Measurements from ENCODE around the gene GNG2. TPM values are rescaled to one million over a fixed set of nuclear protein-coding genes. Genes with fewer than 3 reads are reported as not detected.

The GNG2 gene
- total and polyA plus RNA-seq, 2 donors from 2014 or later: 4.0 to 35.6 TPM

GRCh38 chr14:52000019-52000582 lies 139.7 kb downstream of the GNG2 start:
- no peak for TF ChIP-seq CTCF (IDR thresholded peaks at IDR 0.05; ENCODE audit: borderline replicate concordance, extremely low read depth, insufficient read depth)
- no peak overlapping the region for H3K4me3 ChIP-seq (ENCODE audit: low read length in 3 of 3)
- H3K27ac ChIP-seq (ENCODE audit: low read depth in 2 of 2, low read length in 2 of 2): no peak overlapping the region
- no peaks in the 10 kb centered on the region for H3K4me1 ChIP-seq (ENCODE audit: control insufficient read depth in 2 of 3, insufficient read depth in 2 of 3, low read depth in 1 of 3, low read length in 3 of 3)
- no peak for FAIRE-seq
- intact Hi-C loops (cut with DNase I): no loop called here
- H3K9me3 ChIP-seq (ENCODE audit: control insufficient read depth in 2 of 3, insufficient read depth in 1 of 3, low read length in 3 of 3): no peaks in the 10 kb centered on the region
- DNase-seq: no peak
- H3K36me3 ChIP-seq (ENCODE audit: control insufficient read depth in 2 of 3, insufficient read depth in 3 of 3, low read length in 3 of 3): peaks cover 7 to 36% (median 23%) of the 10 kb centered on the region in 3 donors
- H3K27me3 ChIP-seq (ENCODE audit: control insufficient read depth, insufficient read depth, low read length): no peaks in the 10 kb centered on the region
- H3K9ac ChIP-seq (ENCODE audit: low read length in 3 of 3): no peak overlapping the region

GRCh38 chr14:52000696-52001095 lies 140.3 kb downstream of the GNG2 start:
- Histone ChIP-seq H3K27me3 (ENCODE audit: control insufficient read depth, insufficient read depth, low read length) (no peaks in the 10 kb centered on the region), H3K27ac (ENCODE audit: low read depth in 2 of 2, low read length in 2 of 2) (no peak overlapping the region), H3K4me3 (ENCODE audit: low read length in 3 of 3) (no peak overlapping the region), H3K36me3 (ENCODE audit: control insufficient read depth in 2 of 3, insufficient read depth in 3 of 3, low read length in 3 of 3) (peaks cover 10 to 42% (median 25%) of the 10 kb centered on the region in 3 donors), H3K4me1 (ENCODE audit: control insufficient read depth in 2 of 3, insufficient read depth in 2 of 3, low read depth in 1 of 3, low read length in 3 of 3) (no peaks in the 10 kb centered on the region), H3K9ac (ENCODE audit: low read length in 3 of 3) (no peak overlapping the region), H3K9me3 (ENCODE audit: control insufficient read depth in 2 of 3, insufficient read depth in 1 of 3, low read length in 3 of 3) (no peaks in the 10 kb centered on the region)
- DNase-seq (peak in 2 of 5 donors; percentile 30 to 62), FAIRE-seq (no peak)
- TF ChIP-seq CTCF (IDR thresholded peaks at IDR 0.05; ENCODE audit: borderline replicate concordance, extremely low read depth, insufficient read depth): no peak
- intact Hi-C loops (cut with DNase I): no loop called here

GRCh38 chr14:52002542-52002941 lies 142.1 kb downstream of the GNG2 start:
- DNase-seq: no peak
- no peak for TF ChIP-seq CTCF (IDR thresholded peaks at IDR 0.05; ENCODE audit: borderline replicate concordance, extremely low read depth, insufficient read depth)
- no peak overlapping the region for H3K27ac ChIP-seq (ENCODE audit: low read depth in 2 of 2, low read length in 2 of 2)
- H3K36me3 ChIP-seq (ENCODE audit: control insufficient read depth in 2 of 3, insufficient read depth in 3 of 3, low read length in 3 of 3): peaks cover 11 to 51% (median 36%) of the 10 kb centered on the region in 3 donors
- no peak for FAIRE-seq
- H3K4me1 ChIP-seq (ENCODE audit: control insufficient read depth in 2 of 3, insufficient read depth in 2 of 3, low read depth in 1 of 3, low read length in 3 of 3): no peaks in the 10 kb centered on the region
- no peak overlapping the region for H3K9ac ChIP-seq (ENCODE audit: low read length in 3 of 3)
- no peak overlapping the region for H3K4me3 ChIP-seq (ENCODE audit: low read length in 3 of 3)
- intact Hi-C loops (cut with DNase I): no loop called here
- H3K9me3 ChIP-seq (ENCODE audit: control insufficient read depth in 2 of 3, insufficient read depth in 1 of 3, low read length in 3 of 3): no peaks in the 10 kb centered on the region
- no peaks in the 10 kb centered on the region for H3K27me3 ChIP-seq (ENCODE audit: control insufficient read depth, insufficient read depth, low read length)

GRCh38 chr14:52003324-52003723 lies 142.9 kb downstream of the GNG2 start:
- Histone ChIP-seq H3K4me3 (ENCODE audit: low read length in 3 of 3) (no peak overlapping the region), H3K9me3 (ENCODE audit: control insufficient read depth in 2 of 3, insufficient read depth in 1 of 3, low read length in 3 of 3) (no peaks in the 10 kb centered on the region), H3K36me3 (ENCODE audit: control insufficient read depth in 2 of 3, insufficient read depth in 3 of 3, low read length in 3 of 3) (peaks cover 13 to 59% (median 43%) of the 10 kb centered on the region in 3 donors), H3K4me1 (ENCODE audit: control insufficient read depth in 2 of 3, insufficient read depth in 2 of 3, low read depth in 1 of 3, low read length in 3 of 3) (no peaks in the 10 kb centered on the region), H3K27ac (ENCODE audit: low read depth in 2 of 2, low read length in 2 of 2) (no peak overlapping the region), H3K9ac (ENCODE audit: low read length in 3 of 3) (no peak overlapping the region), H3K27me3 (ENCODE audit: control insufficient read depth, insufficient read depth, low read length) (no peaks in the 10 kb centered on the region)
- intact Hi-C loops (cut with DNase I): no loop called here
- DNase-seq (no peak), FAIRE-seq (no peak)
- TF ChIP-seq CTCF (IDR thresholded peaks at IDR 0.05; ENCODE audit: borderline replicate concordance, extremely low read depth, insufficient read depth): no peak
